ENCODE measurements around the gene KRTAP2-2. TPM values are rescaled to one million over a fixed set of nuclear protein-coding genes. Genes with fewer than 3 reads are reported as not detected.
"Not testable (repeated sequence)": the region's sequence is repeated elsewhere in the genome, so short reads cannot be mapped to it uniquely, and the experiment has no call there.

KRTAP2-2 gene, protein sequence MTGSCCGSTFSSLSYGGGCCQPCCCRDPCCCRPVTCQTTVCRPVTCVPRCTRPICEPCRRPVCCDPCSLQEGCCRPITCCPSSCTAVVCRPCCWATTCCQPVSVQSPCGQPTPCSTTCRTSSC
- not detected for total RNA-seq
- long read RNA-seq: 0 reads

DNA sequence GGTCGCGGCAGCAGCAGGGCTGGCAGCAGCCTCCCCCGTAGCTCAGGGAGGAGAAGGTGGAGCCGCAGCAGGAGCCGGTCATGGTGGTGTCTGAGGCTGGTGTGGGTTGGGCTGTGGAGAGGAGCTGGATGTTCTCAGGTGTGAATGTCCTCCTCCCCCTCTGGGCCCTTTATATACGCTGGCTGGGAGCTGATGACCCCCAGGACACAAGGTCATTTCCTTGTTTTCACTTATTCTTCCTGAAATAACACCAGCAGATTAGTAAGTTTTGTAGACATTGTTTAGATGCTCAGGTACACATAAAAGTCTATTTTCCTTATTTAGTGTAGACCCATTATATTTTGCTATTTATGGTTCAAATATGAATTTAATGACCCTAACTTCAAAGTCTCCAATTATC lies at the start of gene KRTAP2-2:
Gene KRTAP2-2, minus strand, starts transcription at position 101 of the 400 bp plus-strand sequence. Its CDS starts 19 bp downstream, at position 82.
- intact Hi-C loops (cut with DNase I); DNase-seq; ATAC-seq: not testable (repeated sequence)

DNA sequence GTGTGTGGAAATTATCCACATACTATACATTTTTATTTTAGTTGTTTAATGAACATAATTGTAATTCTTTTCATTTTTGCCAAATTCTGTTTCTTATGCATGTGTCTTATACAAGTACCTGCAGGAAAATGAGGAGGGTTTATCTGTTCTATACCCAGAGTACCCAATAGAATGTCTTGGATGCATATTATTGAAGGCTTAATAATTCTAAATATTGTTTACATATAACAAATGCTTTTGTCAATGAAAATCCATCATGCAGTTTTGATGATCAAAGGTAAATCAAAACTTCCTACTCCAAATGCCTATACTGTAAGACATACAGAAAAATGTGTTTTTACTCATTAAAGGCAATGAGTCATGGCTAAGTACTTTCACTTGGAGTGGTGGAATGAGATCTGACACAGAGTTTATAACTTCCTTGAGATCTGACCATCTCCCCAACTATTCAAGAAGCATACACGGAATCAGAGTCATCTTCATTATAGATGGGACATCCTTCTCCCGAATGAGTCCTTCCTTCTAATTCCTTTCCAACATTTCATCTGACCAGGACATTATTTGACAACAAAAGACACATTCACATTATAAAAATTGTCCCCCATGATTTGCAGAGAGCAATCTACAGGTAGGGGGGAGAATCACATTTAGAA lies 49.5 kb upstream of the KRTAP2-2 start:
- intact Hi-C loops (cut with DNase I): not testable (repeated sequence)

DNA sequence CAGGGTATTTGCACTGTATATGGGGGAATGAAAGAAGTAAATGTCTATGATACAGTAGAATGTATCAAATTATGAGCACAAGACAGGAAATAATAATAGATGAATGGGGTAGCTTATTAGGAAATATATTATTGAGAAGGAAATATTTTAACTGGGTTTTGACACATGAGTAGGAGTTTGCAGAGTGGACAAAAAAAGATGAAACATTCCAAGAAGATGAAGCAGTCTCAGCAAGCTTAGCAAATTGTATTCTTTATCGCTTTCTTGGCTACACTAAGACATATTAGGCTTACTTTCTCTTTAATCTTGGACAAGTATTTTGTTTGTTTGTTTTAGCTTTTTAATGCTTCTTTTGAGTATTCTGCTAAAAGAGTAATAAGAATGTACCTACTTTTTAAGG lies 48.9 kb upstream of the KRTAP2-2 start:
- intact Hi-C loops (cut with DNase I): no loop called here
- ATAC-seq (no peak), DNase-seq (no peak)

More for the DNA sequence above, 49.5 kb upstream of the KRTAP2-2 start:
- not testable (repeated sequence) for ATAC-seq, DNase-seq

DNA sequence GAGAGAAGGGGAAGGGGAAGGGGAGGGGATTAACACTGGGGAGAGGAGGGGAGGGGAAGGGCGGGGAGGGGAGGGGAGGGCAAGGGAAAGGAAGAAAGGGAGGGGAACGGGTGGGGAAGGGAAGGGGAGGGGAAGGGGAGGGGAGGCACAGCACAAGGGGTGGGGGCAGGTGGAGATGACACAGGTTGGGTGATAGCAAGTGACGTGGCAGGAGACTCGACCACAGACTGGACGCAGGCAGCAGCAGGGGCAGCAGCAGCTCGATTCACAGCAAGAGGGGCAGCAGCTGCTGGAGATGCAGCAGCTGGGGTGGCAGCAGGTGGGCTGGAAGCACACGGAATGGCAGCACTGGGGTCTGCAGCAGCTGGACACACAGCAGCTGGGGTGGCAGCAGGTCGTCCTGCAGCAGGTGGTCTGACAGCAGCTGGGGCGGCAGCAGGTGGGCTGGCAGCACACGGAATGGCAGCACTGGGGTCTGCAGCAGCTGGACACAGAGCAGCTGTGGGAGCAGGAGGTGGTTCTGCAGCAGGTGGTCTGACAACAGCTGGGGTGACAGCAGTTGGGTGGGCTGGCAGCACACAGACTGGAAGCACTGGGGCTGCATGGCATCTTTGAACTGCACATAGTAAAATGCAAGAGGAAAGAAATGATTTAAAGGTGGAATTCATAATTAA lies 46.7 kb upstream of the KRTAP2-2 start, which contains the start of gene KRTAP4-16:
Gene KRTAP4-16, minus strand, starts transcription at position 624 of the 674 bp plus-strand sequence. Its CDS starts 0 bp downstream, at position 624.
- no peak for DNase-seq
- ATAC-seq: no peak
- intact Hi-C loops (cut with DNase I): no loop called here

DNA sequence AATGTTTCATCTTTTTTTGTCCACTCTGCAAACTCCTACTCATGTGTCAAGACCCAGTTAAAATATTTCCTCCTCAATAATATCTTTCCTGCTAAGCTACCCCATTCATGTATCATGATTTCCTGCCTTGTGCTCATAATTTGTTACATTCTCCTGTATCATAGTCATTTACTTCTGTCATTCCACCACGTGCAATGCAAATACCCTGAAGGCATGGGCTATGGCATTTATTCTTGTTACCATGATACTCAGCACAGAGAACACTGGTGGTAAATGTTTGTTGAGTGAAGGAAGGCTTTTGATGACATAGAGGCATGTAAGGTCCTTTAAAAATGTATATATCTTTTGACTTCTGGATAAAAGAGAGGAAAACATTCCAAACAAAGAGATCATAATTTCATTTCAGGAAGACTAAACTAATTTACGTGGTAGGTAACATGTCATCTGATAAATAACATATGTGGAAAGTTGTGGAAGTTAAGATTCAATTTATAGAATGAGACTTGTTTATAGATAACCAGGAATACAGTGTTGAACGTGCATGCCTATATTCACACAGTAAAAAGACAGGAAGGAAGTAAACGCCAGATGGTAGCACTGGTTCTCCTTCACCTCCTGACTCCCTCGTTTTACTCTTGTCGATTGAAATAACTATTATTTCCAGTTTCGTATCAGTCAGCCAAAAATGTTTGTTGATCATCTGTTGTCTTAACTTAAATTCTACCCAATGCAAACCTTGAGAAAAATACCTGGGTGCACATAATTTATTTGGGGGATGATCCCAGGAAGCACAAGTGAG lies 44.9 kb upstream of the KRTAP2-2 start:
- DNase-seq; intact Hi-C loops (cut with DNase I); ATAC-seq: not testable (repeated sequence)

DNA sequence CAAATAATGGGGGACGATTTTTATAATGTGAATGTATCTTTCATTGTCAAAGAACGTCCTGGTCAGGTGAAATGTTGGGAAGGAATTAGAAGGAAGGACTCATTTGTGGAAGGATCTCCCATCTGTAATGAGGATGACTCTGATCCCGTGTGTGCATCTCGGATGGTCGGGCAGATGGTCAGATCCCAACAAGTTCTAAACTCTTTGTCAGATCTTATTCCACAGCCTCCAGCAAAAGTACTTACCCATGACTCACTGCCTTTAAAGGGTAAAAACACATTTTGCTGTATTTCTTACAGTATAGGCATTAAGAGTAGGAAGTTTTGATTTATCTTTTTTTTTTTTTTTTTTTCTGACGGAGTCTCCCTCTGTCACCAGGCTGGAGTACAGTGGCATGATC lies 43.5 kb upstream of the KRTAP2-2 start:
- ATAC-seq (no peak), DNase-seq (no peak)
- intact Hi-C loops (cut with DNase I): no loop called here

DNA sequence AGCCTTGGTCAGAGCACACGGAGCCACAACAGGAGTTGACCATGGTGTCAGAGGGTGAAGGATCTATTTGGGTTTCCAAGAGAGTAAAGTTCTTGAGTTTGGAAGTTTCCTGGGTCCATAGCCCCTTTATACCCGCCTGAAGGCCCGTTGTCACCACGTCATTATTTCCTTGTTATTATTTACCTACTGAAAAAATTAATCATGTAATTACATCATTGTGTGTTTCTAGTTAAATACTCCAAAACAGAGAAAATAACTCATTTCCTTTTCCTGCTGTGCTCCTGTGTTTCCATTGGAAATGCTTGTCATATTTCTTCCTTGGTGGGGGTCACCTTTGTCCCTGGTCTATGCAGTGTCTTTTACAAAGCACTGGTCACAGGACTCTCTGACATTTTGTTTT lies 43.0 kb upstream of the KRTAP2-2 start, which contains the start of gene KRTAP4-8:
Gene KRTAP4-8, minus strand, starts transcription at position 101 of the 400 bp plus-strand sequence. Its CDS starts 58 bp downstream, at position 43.
- no peak for DNase-seq

DNA sequence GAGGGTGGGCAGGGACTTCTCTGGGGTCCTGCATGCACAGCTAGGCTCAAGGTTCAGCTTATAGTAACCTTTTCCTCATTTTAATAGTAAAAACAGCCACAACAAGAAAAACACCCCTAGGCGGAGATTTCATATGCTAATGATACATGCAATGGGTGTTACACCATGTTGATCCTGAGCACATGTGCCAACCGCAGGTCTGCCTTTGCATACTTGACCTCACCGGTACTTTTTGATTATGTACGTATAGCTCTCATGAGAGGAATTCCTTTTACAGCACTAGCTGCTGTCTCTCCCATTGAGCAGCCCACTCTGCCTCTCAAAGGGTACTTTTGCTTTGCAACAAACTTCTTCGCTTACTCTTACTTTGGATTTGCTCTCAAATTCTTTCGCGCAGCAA lies 41.0 kb upstream of the KRTAP2-2 start:
- ATAC-seq (no peak), DNase-seq (no peak)
- intact Hi-C loops (cut with DNase I): no loop called here

More for the DNA sequence above, 43.0 kb upstream of the KRTAP2-2 start, which contains the start of gene KRTAP4-8:
- intact Hi-C loops (cut with DNase I): no loop called here
- ATAC-seq: no peak

DNA sequence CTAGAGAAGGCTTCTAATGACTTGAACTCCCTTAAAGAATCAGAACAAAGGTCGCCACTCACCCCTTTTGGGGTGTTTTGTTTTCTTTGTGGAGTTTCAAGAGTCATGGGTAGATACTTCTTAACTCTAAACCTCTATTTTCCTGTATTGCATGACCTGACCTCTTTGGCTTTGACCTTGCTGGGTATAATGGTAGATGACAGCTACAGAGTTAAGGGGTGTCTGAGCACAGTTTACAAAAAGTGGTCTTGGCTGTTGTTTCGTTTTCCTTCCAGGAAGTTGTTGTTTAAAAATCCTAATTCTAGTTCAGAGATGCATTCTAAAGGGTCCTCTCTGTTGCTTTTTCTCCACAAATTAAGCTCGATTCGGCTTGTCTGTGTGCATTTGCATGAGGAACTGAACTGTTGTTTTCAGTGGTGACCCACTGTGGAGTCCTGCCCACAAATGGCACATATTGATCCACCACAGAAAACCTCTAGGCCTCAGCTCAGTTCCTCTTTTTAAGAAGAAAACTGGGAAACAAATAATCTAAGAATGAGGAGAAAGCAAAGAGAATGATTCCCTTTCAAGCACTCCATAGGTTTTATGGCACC lies 33.8 kb upstream of the KRTAP2-2 start:
- DNase-seq; intact Hi-C loops (cut with DNase I); ATAC-seq: not testable (repeated sequence)

DNA sequence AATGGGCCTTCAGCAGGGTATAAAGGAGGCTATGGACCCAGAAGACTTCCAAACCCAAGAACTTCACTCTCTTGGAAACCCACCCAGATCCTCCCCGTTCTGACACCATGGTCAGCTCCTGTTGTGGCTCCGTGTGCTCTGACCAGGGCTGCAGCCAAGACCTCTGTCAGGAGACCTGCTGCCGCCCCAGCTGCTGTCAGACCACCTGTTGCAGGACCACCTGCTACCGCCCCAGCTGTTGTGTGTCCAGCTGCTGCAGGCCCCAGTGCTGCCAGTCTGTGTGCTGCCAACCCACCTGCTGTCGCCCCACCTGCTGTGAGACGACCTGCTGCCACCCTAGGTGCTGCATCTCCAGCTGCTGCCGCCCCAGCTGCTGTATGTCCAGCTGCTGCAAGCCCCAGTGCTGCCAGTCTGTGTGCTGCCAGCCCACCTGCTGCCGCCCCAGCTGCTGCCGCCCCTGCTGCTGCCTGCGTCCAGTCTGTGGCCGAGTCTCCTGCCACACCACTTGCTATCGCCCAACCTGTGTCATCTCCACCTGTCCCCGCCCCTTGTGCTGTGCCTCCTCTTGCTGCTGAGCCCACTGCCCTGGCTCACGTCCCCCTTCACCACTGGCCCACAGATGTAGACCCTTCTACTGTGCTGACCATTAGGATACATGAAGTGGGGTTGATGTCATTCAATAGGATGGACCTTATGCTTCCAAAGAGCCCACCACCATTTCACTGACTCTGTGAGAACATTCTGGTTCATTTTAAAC lies 29.2 kb upstream of the KRTAP2-2 start, which contains the start of gene KRTAP4-7:
Gene KRTAP4-7, plus strand, starts transcription at position 51 of the 757 bp plus-strand sequence. Its CDS starts 57 bp downstream, at position 108.
- intact Hi-C loops (cut with DNase I); ATAC-seq; DNase-seq: not testable (repeated sequence)

DNA sequence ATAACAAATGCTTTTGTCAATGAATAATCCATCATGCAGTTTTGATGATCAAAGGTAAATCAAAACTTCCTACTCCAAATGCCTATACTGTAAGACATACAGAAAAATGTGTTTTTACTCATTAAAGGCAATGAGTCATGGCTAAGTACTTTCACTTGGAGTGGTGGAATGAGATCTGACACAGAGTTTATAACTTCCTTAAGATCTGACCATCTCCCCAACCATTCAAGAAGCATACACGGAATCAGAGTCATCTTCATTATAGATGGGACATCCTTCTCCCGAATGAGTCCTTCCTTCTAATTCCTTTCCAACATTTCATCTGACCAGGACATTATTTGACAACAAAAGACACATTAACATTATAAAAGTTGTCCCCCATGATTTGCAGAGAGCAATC lies 28.4 kb upstream of the KRTAP2-2 start:
- intact Hi-C loops (cut with DNase I); ATAC-seq; DNase-seq: not testable (repeated sequence)

DNA sequence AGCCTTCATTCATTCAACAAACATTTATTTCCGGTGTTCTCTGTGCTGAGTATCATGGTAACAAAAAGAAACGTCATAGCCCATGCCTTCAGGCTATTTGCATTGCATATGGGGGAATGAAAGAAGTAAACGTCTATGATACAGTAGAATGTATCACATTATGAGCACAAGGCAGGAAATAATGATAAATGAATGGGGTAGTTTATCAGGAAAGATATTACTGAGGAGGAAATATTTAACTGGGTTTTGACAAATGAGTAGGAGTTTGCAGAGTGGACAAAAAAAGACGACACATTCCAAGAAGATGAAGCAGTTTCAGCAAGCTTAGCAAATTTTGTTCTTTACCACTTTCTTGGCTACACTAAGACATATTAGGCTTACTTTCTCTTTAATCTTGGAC lies 27.6 kb upstream of the KRTAP2-2 start:
- DNase-seq (no peak), ATAC-seq (no peak)
- intact Hi-C loops (cut with DNase I): no loop called here

DNA sequence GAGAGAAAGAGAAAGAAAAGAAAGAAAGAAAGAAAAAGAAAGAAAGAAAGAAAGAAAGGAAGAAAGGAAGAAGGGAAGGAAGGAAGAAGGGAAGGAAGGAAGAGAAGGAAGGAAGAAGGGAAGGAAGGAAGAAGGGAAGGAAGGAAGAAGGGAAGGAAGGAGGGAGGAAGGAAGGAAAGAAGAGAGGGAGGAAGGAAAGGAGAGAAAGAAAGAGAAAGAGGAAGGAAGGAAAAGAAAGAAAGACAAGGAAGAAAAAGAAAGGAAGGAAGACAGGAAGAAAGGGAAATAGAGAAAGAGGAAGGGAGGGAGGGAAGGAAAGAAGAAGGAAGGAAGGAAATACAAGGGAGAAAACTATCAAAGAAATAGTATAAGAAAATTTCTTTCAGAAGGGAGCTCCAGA lies 21.8 kb upstream of the KRTAP2-2 start:
- ATAC-seq: no peak
- intact Hi-C loops (cut with DNase I): no loop called here

DNA sequence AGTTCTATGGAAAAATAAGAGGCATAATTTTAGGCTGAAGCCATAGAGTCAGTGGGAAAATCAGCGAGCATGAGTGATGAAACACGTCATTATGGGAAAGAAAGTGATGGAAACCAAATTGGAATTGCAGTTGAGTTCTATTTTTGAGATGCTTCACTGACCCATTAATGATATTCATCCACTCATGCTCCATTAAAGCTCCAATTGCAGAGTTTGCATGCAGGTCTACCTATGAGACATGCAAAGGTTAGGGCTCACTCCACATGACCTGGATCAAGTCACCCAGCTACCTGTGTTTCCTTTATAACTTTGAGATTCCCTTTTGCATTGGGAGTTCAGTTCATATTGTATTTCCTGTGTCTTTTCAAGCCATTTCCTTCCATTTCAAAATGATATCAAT lies 18.6 kb upstream of the KRTAP2-2 start:
- ATAC-seq (no peak), DNase-seq (no peak)
- intact Hi-C loops (cut with DNase I): no loop called here

More for the DNA sequence above, 21.8 kb upstream of the KRTAP2-2 start:
- DNase-seq: no peak

DNA sequence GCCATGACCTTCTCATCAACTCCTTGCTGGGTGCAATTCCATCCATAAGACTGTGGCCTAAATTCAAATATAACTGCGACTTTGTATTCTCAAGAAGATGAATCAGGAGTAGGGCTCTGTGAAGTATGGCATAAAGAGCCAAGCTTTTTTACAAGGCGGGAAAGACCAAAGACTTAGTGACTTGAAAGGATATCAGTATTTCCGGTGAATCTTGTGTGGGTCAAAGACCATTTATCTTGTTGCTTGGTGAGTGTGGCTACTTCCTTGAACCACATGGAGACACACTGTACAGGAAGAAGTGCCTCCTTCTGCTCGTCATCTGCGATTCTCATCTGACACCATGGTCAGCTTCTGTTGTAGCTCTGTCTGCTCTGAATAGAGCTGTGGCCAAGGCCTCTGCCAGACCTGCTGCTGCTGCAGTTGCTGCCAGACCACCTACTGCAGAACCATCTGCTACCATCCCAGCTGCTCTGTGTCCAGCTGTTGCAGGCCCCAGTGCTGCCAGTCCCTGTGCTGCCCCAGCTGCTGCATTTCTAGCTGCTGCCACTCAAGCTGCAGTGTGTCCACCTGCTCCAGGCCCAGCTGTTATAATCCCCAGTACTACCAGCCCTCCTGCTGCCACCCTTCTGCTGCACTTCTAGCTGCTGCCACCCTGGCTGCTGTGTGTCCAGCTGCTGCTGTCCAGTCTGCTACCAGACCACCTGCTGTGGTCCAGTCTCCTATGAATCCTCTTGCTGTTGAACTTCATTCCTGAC lies 16.8 kb upstream of the KRTAP2-2 start:
- DNase-seq (no peak), ATAC-seq (no peak)
- intact Hi-C loops (cut with DNase I): no loop called here

DNA sequence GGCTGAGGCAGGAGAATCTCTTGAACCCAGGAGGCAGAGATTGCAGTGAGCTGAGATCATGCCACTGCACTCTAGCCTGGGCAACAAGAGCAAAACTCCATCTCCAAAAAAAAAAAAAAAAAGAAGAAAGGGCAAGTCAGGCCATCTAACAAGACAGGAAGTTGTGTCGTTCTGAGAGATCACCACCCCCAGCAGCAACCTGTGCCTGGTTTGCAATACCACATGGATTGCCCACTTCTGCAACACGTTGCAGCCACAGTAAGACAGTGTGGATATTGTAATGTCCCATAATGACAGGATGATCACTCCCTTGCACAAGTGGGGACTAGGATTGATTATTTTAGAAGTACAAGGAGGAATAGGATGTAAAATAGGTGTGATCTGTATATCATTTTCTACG lies 14.0 kb upstream of the KRTAP2-2 start:
- no peak for ATAC-seq
- DNase-seq: no peak
- intact Hi-C loops (cut with DNase I): no loop called here

DNA sequence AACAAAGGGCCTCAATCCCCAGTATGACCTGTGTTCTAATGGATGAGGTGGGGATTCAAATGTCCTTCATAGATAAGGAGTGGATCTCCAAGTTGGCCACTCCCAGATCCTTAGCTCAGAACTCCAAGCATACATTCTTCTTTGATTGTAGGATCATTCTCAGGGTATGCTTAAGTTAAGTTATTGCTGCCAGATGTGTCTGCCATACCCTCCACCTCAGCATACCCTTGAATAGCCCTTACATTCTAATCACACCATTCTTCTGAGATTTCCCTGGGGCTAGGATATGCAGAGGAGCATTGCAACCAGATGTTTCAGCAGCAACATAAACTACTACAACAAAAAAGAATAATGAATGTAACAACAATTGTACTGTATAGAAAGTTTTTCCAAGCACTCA lies 12.3 kb upstream of the KRTAP2-2 start:
- ATAC-seq: no peak
- intact Hi-C loops (cut with DNase I): no loop called here
- no peak for DNase-seq

All from left cardiac atrium (tissue), 4 donors.